Natural killer cell (primary cell): ENCODE data around the gene LRRC8E. TPM values are rescaled to one million over a fixed set of nuclear protein-coding genes. Genes with fewer than 3 reads are reported as not detected.

Source experiments
- ATAC-seq, 3 donors: fragments of 150-1000 bp in 2 of 3; fragments of 200-7000 bp in 1 of 3; cut with Tn5 transposase; 1 replicate in 1 of 3; 2 replicates in 2 of 3; pipeline ENCODE4 v1.10.0; 2021; ENCODE audit warnings: mild to moderate bottlenecking in 2 of 3, moderate library complexity in 2 of 3
- DNase-seq, 2 donors: peaks; one replicate each; pipeline versions ENCODE4 v3.0.0 to v3.0.0-alpha.2; 2013 to 2021; ENCODE audit warnings: mixed read lengths in 1 of 2
- H3K27ac ChIP-seq: one replicate; pipeline ENCODE4 v1.5.1; 2013; ENCODE audit warnings: mild to moderate bottlenecking, low read length
- H3K27me3 ChIP-seq: one replicate; pipeline ENCODE4 v1.6.1; 2013; ENCODE audit warnings: low read length; ENCODE audit not compliant: control insufficient read depth, insufficient read depth
- H3K36me3 ChIP-seq: one replicate; pipeline ENCODE4 v1.6.1; 2013; ENCODE audit warnings: low read length; ENCODE audit not compliant: control insufficient read depth, insufficient read depth
- H3K4me1 ChIP-seq: one replicate; pipeline ENCODE4 v1.6.1; 2013; ENCODE audit warnings: low read length; ENCODE audit not compliant: control insufficient read depth, insufficient read depth
- H3K4me3 ChIP-seq: one replicate; pipeline ENCODE4 v1.5.1; 2013; ENCODE audit warnings: low read length
- H3K9me3 ChIP-seq: one replicate; pipeline ENCODE4 v1.6.1; 2013; ENCODE audit warnings: low read length; ENCODE audit not compliant: control insufficient read depth, insufficient read depth
- H3K27ac Mint-ChIP-seq, 2 donors: one replicate each; pipeline ENCODE4 v1.8.0; 2022; ENCODE audit warnings: mild to moderate bottlenecking in 2 of 2, mixed read lengths in 2 of 2, moderate library complexity in 1 of 2
- H3K27me3 Mint-ChIP-seq, 2 donors: one replicate each; pipeline ENCODE4 v1.8.0; 2022; ENCODE audit warnings: low read depth in 2 of 2, mixed read lengths in 2 of 2
- H3K36me3 Mint-ChIP-seq: one replicate; pipeline ENCODE4 v1.8.0; 2022; ENCODE audit warnings: mixed read lengths
- H3K4me1 Mint-ChIP-seq, 2 donors: one replicate each; pipeline ENCODE4 v1.8.0; 2022; ENCODE audit warnings: mixed read lengths in 2 of 2
- H3K4me3 Mint-ChIP-seq: one replicate; pipeline ENCODE4 v1.8.0; 2022; ENCODE audit warnings: mild to moderate bottlenecking, moderate library complexity, mixed read lengths
- H3K9me3 Mint-ChIP-seq, 2 donors: one replicate each; pipeline ENCODE4 v1.8.0; 2022; ENCODE audit warnings: mixed read lengths in 2 of 2
- CTCF ChIP-seq: fragments of 200-600 bp; IDR thresholded peaks from one replicate; pipeline ENCODE4 v1.8.0; 2022; ENCODE audit warnings: antibody characterized with exemption
- WGBS: methylation state at CpG from one replicate; pipeline ENCODE4 v1.1.7; 2013; ENCODE audit warnings: missing lambda C conversion rate; ENCODE audit not compliant: insufficient coverage; 5-methylcytosine and 5-hydroxymethylcytosine counted together
- intact Hi-C: fragments of 100-400 bp; cut with micrococcal nuclease; formaldehyde crosslinking; loops from one replicate; pipeline ENCODE4 v1.14.2; 2022
- total RNA-seq, 4 donors: library from RNA; stranded (reverse); fragments of 120-200 nt in 1 of 4; gene quantifications; one replicate each; pipeline versions ENCODE4 v1.2.3 to v1.2.4, GENCODE V29; 2013 to 2022

The LRRC8E gene
- total RNA-seq, 3 donors from 2014 or later (not counting 1 experiment from before 2014, with no cell fraction given) = not detected

- Histone ChIP-seq H3K4me1 (peaks cover 57% of the 10 kb centered on the region), H3K27ac (peak overlapping the region; percentile 72), H3K36me3 (peaks cover 11% of the 10 kb centered on the region), H3K9me3 (no peaks in the 10 kb centered on the region), H3K27me3 (peaks cover 16% of the 10 kb centered on the region), H3K4me3 (peak overlapping the region; percentile 55)
- peak overlapping the region; percentile 90 for H3K4me3 Mint-ChIP-seq
- ATAC-seq (no peak), DNase-seq (no peak)
- no peaks in the 10 kb centered on the region for H3K36me3 Mint-ChIP-seq
- H3K27me3 Mint-ChIP-seq = peaks cover 0 to 14% of the 10 kb centered on the region in 2 donors
- H3K27ac Mint-ChIP-seq = peak overlapping the region; percentile 82 to 96
- no peak for TF ChIP-seq CTCF
- WGBS = 63% methylated on average over 17 of the region's 17 CpGs
- peaks cover 21 to 45% of the 10 kb centered on the region in 2 donors for H3K4me1 Mint-ChIP-seq
- intact Hi-C loops = no loop called here
- H3K9me3 Mint-ChIP-seq = no peaks in the 10 kb centered on the region
These were observed 33.1 kb downstream of the LRRC8E start for GRCh38 chr19:7921302-7921966.

DNA sequence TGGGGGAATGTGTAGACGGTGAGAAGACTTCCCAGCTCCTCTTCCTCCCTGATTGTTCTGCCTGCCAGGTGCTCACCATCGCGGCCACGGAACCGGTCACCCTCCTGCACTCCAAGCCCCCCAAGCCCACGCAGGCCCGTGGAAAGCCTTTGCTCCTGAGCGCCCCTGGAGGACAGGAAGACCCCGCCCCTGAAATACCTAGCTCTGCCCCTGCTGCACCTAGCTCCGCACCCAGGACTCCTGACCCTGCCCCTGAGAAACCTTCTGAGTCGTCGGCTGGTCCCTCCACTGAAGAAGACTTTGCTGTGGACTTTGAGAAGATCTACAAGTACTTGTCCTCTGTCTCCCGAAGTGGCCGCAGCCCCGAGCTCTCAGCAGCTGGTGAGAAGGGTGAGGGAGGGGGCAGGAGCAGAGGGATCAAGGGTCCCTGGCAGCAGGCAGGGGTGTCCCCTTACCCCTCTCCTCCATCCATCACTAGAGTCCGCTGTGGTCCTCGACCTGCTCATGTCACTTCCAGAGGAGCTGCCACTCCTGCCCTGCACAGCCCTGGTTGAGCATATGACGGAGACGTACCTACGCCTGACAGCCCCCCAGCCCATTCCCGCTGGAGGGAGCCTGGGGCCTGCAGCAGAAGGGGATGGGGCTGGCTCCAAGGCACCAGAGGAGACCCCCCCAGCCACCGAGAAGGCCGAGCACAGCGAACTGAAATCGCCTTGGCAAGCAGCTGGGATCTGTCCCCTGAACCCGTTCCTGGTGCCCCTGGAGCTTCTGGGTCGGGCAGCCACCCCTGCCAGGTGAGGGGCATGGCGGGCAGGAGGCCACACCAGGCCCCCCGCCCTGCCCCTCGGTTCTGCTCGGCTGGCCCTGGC lies 33.9 kb downstream of the LRRC8E start:
- Histone ChIP-seq H3K4me1 (peaks cover 54% of the 10 kb centered on the region), H3K36me3 (peaks cover 11% of the 10 kb centered on the region), H3K27ac (no peak overlapping the region), H3K9me3 (no peaks in the 10 kb centered on the region), H3K4me3 (no peak overlapping the region), H3K27me3 (peaks cover 12% of the 10 kb centered on the region)
- intact Hi-C loops = no loop called here
- Mint-ChIP-seq H3K4me3 (peak overlapping the region; percentile 40), H3K27me3 (peaks cover 0 to 10% of the 10 kb centered on the region in 2 donors), H3K36me3 (no peaks in the 10 kb centered on the region), H3K4me1 (peaks cover 16 to 43% of the 10 kb centered on the region in 2 donors), H3K27ac (no peak overlapping the region), H3K9me3 (no peaks in the 10 kb centered on the region)
- 95% methylated on average over 30 of the region's 31 CpGs for WGBS
- TF ChIP-seq CTCF = no peak
- DNase-seq = no peak
- ATAC-seq = no peak

DNA sequence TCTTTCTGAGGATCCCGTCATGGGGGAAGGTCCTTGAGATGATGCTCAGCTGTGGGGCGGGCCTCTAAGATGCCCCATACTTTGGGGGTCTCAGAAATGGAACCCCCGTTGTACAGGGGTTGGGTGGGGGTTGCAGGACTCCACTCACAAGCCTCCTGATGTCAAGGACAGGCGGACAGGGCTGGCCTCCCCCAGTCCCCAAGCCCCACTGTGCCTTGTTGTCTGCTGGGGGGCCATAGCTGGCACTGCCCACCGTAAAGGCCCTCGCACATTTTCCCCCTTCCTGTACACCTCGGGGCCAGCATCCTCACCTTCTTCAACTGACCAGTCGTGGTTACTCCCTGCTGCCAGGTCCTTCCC lies 34.5 kb downstream of the LRRC8E start:
- peaks cover 49% of the 10 kb centered on the region for H3K4me1 ChIP-seq
- no peak for ATAC-seq
- DNase-seq = no peak
- no peak overlapping the region for H3K4me3 ChIP-seq
- Mint-ChIP-seq H3K9me3 (no peaks in the 10 kb centered on the region), H3K27me3 (peaks cover 0 to 9% of the 10 kb centered on the region in 2 donors), H3K36me3 (no peaks in the 10 kb centered on the region), H3K27ac (peak overlapping the region in 1 of 2 donors; percentile 62), H3K4me1 (peaks cover 16 to 40% of the 10 kb centered on the region in 2 donors), H3K4me3 (peak overlapping the region; percentile 49)
- TF ChIP-seq CTCF = no peak
- no peak overlapping the region for H3K27ac ChIP-seq
- H3K36me3 ChIP-seq = peaks cover 11% of the 10 kb centered on the region
- intact Hi-C loops = no loop called here
- H3K9me3 ChIP-seq = no peaks in the 10 kb centered on the region
- 91% methylated on average over 8 of the region's 8 CpGs for WGBS
- H3K27me3 ChIP-seq = peaks cover 9% of the 10 kb centered on the region
